ENCODE data around the gene LAMA2. TPM values are rescaled to one million over a fixed set of nuclear protein-coding genes. Genes with fewer than 3 reads are reported as not detected.

The LAMA2 gene
- total and polyA plus RNA-seq, 7 donors = 8.8 to 59.0 (median 27.3) TPM

DNA sequence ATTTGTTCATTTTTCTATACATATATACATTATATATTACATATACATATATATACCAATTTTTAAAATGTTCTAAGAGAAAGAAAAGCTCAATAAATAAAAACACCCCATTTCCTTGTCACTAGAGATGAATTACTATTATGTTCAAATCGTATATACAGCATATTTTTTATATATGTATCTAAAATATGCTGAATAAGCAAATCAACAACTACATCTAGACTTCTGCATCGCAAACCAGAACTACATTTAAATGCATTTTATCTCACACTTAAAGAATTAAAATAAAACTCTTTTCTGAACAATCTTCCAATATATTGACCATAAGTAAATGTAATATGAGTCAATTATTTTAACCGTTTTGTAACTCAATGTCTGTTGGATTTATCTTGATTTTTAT, 133.9 kb downstream of the LAMA2 start:
- no peak for DNase-seq
- no peaks in the 10 kb centered on the region for H3K27me3 ChIP-seq (ENCODE audit: insufficient read depth in 3 of 3, low read length in 2 of 3)
- WGBS, 3 donors = 90 to 94% (median 93%) methylated on average over 3 of the region's 3 CpGs
- no peak for ATAC-seq
- H3K9me3 ChIP-seq = no peaks in the 10 kb centered on the region
- H3K4me1 ChIP-seq = no peaks in the 10 kb centered on the region
- intact Hi-C loops (cut with DNase I) = no loop called here
- no peak overlapping the region for H3K27ac ChIP-seq
- no peak overlapping the region for H3K4me3 ChIP-seq
- H3K36me3 ChIP-seq (ENCODE audit: insufficient read depth in 1 of 2, low read depth in 1 of 2) = no peaks in the 10 kb centered on the region
- TF ChIP-seq, protein P1, sequence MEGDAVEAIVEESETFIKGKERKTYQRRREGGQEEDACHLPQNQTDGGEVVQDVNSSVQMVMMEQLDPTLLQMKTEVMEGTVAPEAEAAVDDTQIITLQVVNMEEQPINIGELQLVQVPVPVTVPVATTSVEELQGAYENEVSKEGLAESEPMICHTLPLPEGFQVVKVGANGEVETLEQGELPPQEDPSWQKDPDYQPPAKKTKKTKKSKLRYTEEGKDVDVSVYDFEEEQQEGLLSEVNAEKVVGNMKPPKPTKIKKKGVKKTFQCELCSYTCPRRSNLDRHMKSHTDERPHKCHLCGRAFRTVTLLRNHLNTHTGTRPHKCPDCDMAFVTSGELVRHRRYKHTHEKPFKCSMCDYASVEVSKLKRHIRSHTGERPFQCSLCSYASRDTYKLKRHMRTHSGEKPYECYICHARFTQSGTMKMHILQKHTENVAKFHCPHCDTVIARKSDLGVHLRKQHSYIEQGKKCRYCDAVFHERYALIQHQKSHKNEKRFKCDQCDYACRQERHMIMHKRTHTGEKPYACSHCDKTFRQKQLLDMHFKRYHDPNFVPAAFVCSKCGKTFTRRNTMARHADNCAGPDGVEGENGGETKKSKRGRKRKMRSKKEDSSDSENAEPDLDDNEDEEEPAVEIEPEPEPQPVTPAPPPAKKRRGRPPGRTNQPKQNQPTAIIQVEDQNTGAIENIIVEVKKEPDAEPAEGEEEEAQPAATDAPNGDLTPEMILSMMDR (IDR thresholded peaks at IDR 0.05) = no peak

DNA sequence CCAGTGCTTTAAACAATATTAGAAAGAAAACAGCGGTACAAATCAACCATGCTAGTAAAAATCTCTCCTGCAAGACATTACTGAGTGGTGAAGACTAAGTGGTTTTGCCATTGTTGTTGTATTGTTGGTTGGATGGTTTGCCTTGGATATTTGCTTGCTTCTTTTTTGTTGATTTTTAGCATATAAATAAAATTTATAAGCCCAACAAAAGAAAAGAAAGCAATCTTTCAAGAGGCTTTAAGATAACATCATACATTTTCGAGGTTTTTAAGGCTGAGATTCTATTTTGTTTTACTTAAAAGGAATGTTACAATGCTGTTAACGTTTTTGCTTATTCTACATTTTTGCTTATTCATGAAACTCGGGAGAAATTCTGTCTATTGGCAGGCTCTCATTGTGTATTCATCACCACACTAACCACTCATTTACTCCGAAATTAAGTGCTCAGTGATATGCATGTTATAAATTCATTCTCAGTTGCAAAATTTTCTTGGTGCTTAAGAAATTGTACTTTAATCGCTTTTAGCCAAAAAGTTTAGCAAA, 139.1 kb downstream of the LAMA2 start:
- H3K4me3 ChIP-seq = no peak overlapping the region
- TF ChIP-seq, protein P1 (IDR thresholded peaks at IDR 0.05) = no peak
- intact Hi-C loops (cut with DNase I) = no loop called here
- H3K27ac ChIP-seq = no peak overlapping the region
- no peak for DNase-seq
- H3K36me3 ChIP-seq (ENCODE audit: insufficient read depth in 1 of 2, low read depth in 1 of 2) = no peaks in the 10 kb centered on the region
- no peak for ATAC-seq
- 83 to 88% (median 84%) methylated on average over 6 of the region's 6 CpGs for WGBS, 3 donors
- H3K9me3 ChIP-seq = no peaks in the 10 kb centered on the region
- H3K4me1 ChIP-seq = no peaks in the 10 kb centered on the region
- H3K27me3 ChIP-seq (ENCODE audit: insufficient read depth in 3 of 3, low read length in 2 of 3) = no peaks in the 10 kb centered on the region

DNA sequence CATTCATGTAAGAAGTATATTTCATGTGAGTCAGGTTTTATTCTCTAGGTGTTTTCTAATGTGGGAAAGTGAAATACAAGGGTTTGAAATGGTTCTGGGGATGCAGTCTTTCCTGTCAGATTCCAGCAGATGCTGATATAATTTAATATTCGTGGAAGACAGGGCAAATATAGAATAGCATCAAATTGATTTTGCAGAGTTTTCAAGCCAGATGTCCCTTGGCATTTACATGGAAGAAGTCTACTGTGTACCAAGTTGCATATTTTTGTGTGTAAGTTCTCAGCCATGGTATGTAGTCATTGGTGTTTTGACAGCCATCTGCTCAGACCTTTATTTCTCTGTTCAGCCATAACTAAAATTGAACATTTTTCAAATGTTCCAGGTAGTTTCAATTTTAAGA, 143.7 kb downstream of the LAMA2 start:
- 17 to 38% (median 25%) methylated on average over 1 of the region's 1 CpG for WGBS, 3 donors
- no peak overlapping the region for H3K27ac ChIP-seq
- DNase-seq (no peak), ATAC-seq (no peak)
- TF ChIP-seq, protein P1 (IDR thresholded peaks at IDR 0.05) = no peak
- intact Hi-C loops (cut with DNase I) = no loop called here
- no peaks in the 10 kb centered on the region for H3K36me3 ChIP-seq (ENCODE audit: insufficient read depth in 1 of 2, low read depth in 1 of 2)
- H3K9me3 ChIP-seq = no peaks in the 10 kb centered on the region
- no peak overlapping the region for H3K4me3 ChIP-seq
- no peaks in the 10 kb centered on the region for H3K27me3 ChIP-seq (ENCODE audit: insufficient read depth in 3 of 3, low read length in 2 of 3)
- H3K4me1 ChIP-seq = no peaks in the 10 kb centered on the region

DNA sequence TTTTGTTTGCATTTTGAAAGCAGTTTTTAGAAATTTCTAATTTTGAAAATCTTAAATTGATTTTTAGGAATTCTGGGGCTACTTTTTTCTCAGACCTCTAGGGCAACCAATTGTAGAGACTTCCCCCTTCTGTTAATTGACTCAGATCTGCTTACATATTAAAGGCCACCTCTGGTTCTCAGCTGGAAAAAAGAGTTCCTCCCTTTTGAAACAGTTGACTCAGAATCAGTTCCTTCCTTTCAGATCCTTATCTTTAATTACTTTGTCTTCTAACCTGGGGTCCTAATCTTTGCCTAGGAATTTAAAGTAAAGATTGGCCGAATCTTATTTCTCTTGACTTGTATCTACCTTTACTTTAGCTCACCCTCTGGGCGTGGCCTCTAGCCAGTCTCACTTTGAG, 146.8 kb downstream of the LAMA2 start:
- H3K4me3 ChIP-seq = no peak overlapping the region
- H3K9me3 ChIP-seq = no peaks in the 10 kb centered on the region
- H3K36me3 ChIP-seq (ENCODE audit: insufficient read depth in 1 of 2, low read depth in 1 of 2) = no peaks in the 10 kb centered on the region
- H3K27ac ChIP-seq = no peak overlapping the region
- DNase-seq (no peak), ATAC-seq (no peak)
- H3K27me3 ChIP-seq (ENCODE audit: insufficient read depth in 3 of 3, low read length in 2 of 3) = no peaks in the 10 kb centered on the region
- TF ChIP-seq, protein P1 (IDR thresholded peaks at IDR 0.05) = no peak
- intact Hi-C loops (cut with DNase I) = no loop called here
- no peaks in the 10 kb centered on the region for H3K4me1 ChIP-seq
- 86 to 90% (median 89%) methylated on average over 2 of the region's 2 CpGs for WGBS, 3 donors

DNA sequence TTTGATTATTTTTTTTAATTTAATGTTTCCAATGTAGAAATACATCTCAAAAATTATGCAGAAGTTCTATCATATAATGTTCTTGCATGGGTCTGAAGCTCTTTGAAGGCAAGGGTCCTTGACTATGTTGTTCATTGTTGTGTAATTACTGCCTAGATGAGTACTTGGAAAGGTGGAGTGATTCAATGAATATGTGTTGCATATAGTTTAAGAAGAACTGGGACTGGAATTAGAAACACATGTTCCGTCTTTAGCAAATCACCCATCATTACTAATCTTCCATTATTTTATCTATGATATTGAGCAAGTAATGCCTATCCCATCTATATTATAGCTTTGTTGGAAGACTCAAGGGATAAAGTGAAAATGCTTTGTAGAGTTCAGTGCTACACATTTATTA, 147.3 kb downstream of the LAMA2 start:
- 92 to 98% (median 96%) methylated on average over 1 of the region's 1 CpG for WGBS, 3 donors
- intact Hi-C loops (cut with DNase I) = no loop called here
- H3K27me3 ChIP-seq (ENCODE audit: insufficient read depth in 3 of 3, low read length in 2 of 3) = no peaks in the 10 kb centered on the region
- TF ChIP-seq, protein P1 (IDR thresholded peaks at IDR 0.05) = no peak
- no peak overlapping the region for H3K27ac ChIP-seq
- H3K4me3 ChIP-seq = no peak overlapping the region
- H3K9me3 ChIP-seq = no peaks in the 10 kb centered on the region
- no peaks in the 10 kb centered on the region for H3K36me3 ChIP-seq (ENCODE audit: insufficient read depth in 1 of 2, low read depth in 1 of 2)
- no peaks in the 10 kb centered on the region for H3K4me1 ChIP-seq
- ATAC-seq = no peak
- DNase-seq = no peak
